GM12892 (cell line): ENCODE measurements around the gene CPZ.

Source experiments
- POLR2A ChIP-seq: IDR thresholded peaks from 2 replicates; pipeline ENCODE4 v1.6.1; 2011; ENCODE audit warnings: low read depth, low read length, control low read depth
- TAF1 ChIP-seq: IDR thresholded peaks from 2 replicates; pipeline ENCODE4 v1.6.1; 2011; ENCODE audit warnings: low read depth, mild to moderate bottlenecking, control low read depth, low read length, borderline replicate concordance

GRCh38 chr4:8599091-8599460, 6.5 kb downstream of the CPZ start:
- TF ChIP-seq TAF1 (no peak), POLR2A (no peak)
